Measurements from ENCODE around the gene MDN1. TPM values are rescaled to one million over a fixed set of nuclear protein-coding genes. Genes with fewer than 3 reads are reported as not detected.

MDN1 gene
- total RNA-seq, result 20.8 and 20.9 TPM in 2 replicates
- polyA plus RNA-seq, result 8.0 and 10.8 TPM in 2 replicates

DNA sequence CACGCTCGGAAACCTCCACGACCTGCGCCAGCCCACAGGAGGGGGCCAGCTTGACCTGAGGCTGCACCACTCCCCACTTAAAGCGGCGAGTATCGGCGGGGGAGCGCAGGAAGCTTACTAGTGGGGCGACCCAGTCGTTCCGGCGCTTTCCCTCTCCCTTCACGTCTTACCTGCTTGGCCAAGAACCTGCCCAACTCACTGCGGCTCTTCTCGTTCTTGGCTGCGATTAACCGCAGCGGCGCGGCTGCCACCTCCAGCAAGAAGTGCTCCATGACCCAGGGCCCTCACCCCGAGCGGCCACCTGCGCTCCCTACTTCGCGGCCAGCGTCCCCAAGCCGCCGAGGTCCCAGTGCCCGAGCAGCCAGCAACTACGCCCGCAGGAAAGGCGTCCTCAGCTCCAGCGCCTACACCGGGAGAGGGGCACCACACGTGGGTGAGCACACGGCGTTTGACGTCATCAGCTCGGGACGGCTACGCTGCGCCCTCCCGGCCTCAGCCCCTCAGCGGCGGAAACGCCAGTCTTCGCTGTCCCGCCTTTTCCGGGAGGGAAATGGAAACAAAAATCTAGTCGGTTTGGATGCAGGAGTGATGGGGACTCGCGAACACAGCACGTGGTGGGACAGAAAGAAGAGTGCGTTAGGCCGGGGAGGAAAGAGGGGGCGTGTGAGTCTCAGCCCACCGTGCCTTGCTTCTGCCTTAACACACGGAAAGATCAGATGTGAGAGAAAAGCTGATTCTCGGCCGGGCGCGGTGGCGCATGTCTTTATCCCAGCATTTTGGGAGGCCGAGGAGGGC is at the start of gene MDN1:
Gene MDN1 (minus strand): TSS at position 459 of the 795 bp plus-strand sequence. CDS start 187 bp downstream, at position 272.
- WGBS (ENCODE audit: low lambda C conversion rate, missing lambda C conversion rate), result 1% methylated on average over 57 of the region's 65 CpGs
- H3K79me2 ChIP-seq, result peaks cover 39% of the 10 kb centered on the region

GRCh38 chr6:89866024-89866678 is 46.6 kb upstream of the MDN1 start:
- Histone ChIP-seq H3K79me2 (no peaks in the 10 kb centered on the region), H3K27ac (no peak overlapping the region), H3K27me3 (no peaks in the 10 kb centered on the region), H3K4me2 (no peak overlapping the region), H2AFZ (no peak overlapping the region), H3K4me1 (ENCODE audit: insufficient read depth) (no peaks in the 10 kb centered on the region), H3K4me3 (no peak overlapping the region), H3K9me3 (ENCODE audit: low read depth) (no peaks in the 10 kb centered on the region), H3K9me2 (replicated peaks; ENCODE audit: insufficient read depth) (no peaks in the 10 kb centered on the region), H3K36me3 (replicated peaks; ENCODE audit: insufficient read depth, low read depth) (no peaks in the 10 kb centered on the region), H4K20me1 (ENCODE audit: insufficient read depth, poor library complexity, severe bottlenecking) (no peaks in the 10 kb centered on the region)
- 95% methylated on average over 6 of the region's 6 CpGs for WGBS (ENCODE audit: low lambda C conversion rate, missing lambda C conversion rate)
- no peak for DNase-seq (ENCODE audit: low spot score)
- TF ChIP-seq EZH2 (IDR thresholded peaks at IDR 0.05; ENCODE audit: borderline replicate concordance) (no peak), EZH2phosphoT487 (IDR thresholded peaks at IDR 0.05; ENCODE audit: low read depth, severe bottlenecking, unreplicated experiment) (no peak), CTCF (IDR thresholded peaks at IDR 0.05; ENCODE audit: poor library complexity) (no peak)

More for the DNA sequence above, at the start of gene MDN1:
- peak; percentile 98 for DNase-seq (ENCODE audit: low spot score)
- peak within 1 kb of the TSS; percentile 75 for H3K27ac ChIP-seq
- H3K9me2 ChIP-seq (replicated peaks; ENCODE audit: insufficient read depth), result no peaks in the 10 kb centered on the region
- peak within 1 kb of the TSS; percentile 94 for H2AFZ ChIP-seq
- peaks cover 7% of the 10 kb centered on the region for H3K4me1 ChIP-seq (ENCODE audit: insufficient read depth)
- H4K20me1 ChIP-seq (ENCODE audit: insufficient read depth, poor library complexity, severe bottlenecking), result no peaks in the 10 kb centered on the region
- no peak for TF ChIP-seq CTCF (IDR thresholded peaks at IDR 0.05; ENCODE audit: poor library complexity)
- no peaks in the 10 kb centered on the region for H3K36me3 ChIP-seq (replicated peaks; ENCODE audit: insufficient read depth, low read depth)
- no peaks in the 10 kb centered on the region for H3K27me3 ChIP-seq
- H3K9me3 ChIP-seq (ENCODE audit: low read depth), result no peaks in the 10 kb centered on the region
- H3K4me3 ChIP-seq, result peak within 1 kb of the TSS; percentile 73
- H3K4me2 ChIP-seq, result peak within 1 kb of the TSS; percentile 88

- Histone ChIP-seq H4K20me1 (ENCODE audit: insufficient read depth, poor library complexity, severe bottlenecking) (no peaks in the 10 kb centered on the region), H3K9me2 (replicated peaks; ENCODE audit: insufficient read depth) (no peaks in the 10 kb centered on the region), H3K27ac (no peak overlapping the region), H3K4me3 (no peak overlapping the region), H3K79me2 (no peaks in the 10 kb centered on the region), H3K27me3 (no peaks in the 10 kb centered on the region), H3K4me1 (ENCODE audit: insufficient read depth) (no peaks in the 10 kb centered on the region), H3K4me2 (no peak overlapping the region), H3K36me3 (replicated peaks; ENCODE audit: insufficient read depth, low read depth) (no peaks in the 10 kb centered on the region), H2AFZ (no peak overlapping the region), H3K9me3 (ENCODE audit: low read depth) (no peaks in the 10 kb centered on the region)
- no peak for TF ChIP-seq EZH2phosphoT487 (IDR thresholded peaks at IDR 0.05; ENCODE audit: low read depth, severe bottlenecking, unreplicated experiment)
- TF ChIP-seq CTCF (IDR thresholded peaks at IDR 0.05; ENCODE audit: poor library complexity), result no peak
- no peak for TF ChIP-seq EZH2 (IDR thresholded peaks at IDR 0.05; ENCODE audit: borderline replicate concordance)
- no peak for DNase-seq (ENCODE audit: low spot score)
- WGBS (ENCODE audit: low lambda C conversion rate, missing lambda C conversion rate), result 100% methylated on average over 2 of the region's 2 CpGs
Observed at GRCh38 chr6:89862698-89863097, 43.1 kb upstream of the MDN1 start.

All from hepatocyte (in vitro differentiated cells).